WTC11 (cell line): ENCODE measurements around the gene PLXNA2.

ENCODE experiments used
- TEAD4 ChIP-seq: sonication (generic); formaldehyde crosslinking; IDR thresholded peaks from 2 replicates; pipeline ENCODE4 v1.8.0; 2022; ENCODE audit warnings: mild to moderate bottlenecking, missing genetic modification reagents
- ZNF263 ChIP-seq: sonication (generic); formaldehyde crosslinking; IDR thresholded peaks from 2 replicates; pipeline ENCODE4 v1.8.1; 2022; ENCODE audit warnings: low read depth, mild to moderate bottlenecking, moderate library complexity, missing genetic modification reagents
- ZNF423 ChIP-seq: fragments of 250-450 bp; sonication (Bioruptor Pico); IDR thresholded peaks from 2 replicates; pipeline ENCODE4 v2.1.2; 2022; ENCODE audit warnings: mild to moderate bottlenecking, moderate library complexity
- TF ChIP-seq, protein P1 (sequence below): fragments of 200-600 bp; IDR thresholded peaks from 2 replicates; pipeline ENCODE4 v1.8.0; 2022; ENCODE audit warnings: antibody characterized with exemption
- TF ChIP-seq, protein P2 (sequence below): fragments of 250-450 bp; sonication (Bioruptor Pico); conservative IDR thresholded peaks from 2 replicates; pipeline ENCODE4 v1.9.0; 2021; ENCODE audit warnings: mild to moderate bottlenecking
- TF ChIP-seq, protein P3 (sequence below): sonication (generic); formaldehyde crosslinking; IDR thresholded peaks from 2 replicates; pipeline ENCODE4 v1.8.1; 2023; ENCODE audit warnings: mild to moderate bottlenecking, missing genetic modification reagents, borderline replicate concordance
- TF ChIP-seq, protein P4 (sequence below): sonication (generic); formaldehyde crosslinking; IDR thresholded peaks from 2 replicates; pipeline ENCODE4 v1.8.0; 2023; ENCODE audit warnings: missing genetic modification reagents
- TF ChIP-seq, protein P5 (sequence below): sonication (generic); formaldehyde crosslinking; IDR thresholded peaks from 2 replicates; pipeline ENCODE4 v1.8.0; 2022; ENCODE audit warnings: mild to moderate bottlenecking, missing genetic modification reagents

DNA sequence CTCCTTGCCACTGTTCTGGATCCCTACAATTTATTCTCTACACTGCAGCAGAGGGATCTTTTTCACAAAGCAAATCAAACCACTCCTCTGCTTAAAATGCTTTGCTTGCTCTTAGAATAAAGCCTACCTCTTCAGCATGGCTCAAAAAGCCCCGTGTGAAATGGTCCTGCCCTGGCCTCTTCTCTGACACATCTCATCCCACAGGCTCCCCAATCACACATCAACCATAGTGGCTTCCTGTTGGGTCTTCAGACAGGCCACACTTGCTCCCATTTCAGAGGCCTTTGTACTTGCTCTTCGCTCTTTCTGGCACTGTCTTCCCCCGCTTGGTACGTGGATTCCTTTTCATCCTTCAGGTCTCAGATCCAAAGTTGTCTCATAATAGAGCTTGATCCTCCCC lies 44.3 kb upstream of the PLXNA2 start:
- TF ChIP-seq TEAD4 (no peak), ZNF423 (CRISPR knock-in tag) (no peak), ZNF263 (no peak)
- TF ChIP-seq, protein P1, sequence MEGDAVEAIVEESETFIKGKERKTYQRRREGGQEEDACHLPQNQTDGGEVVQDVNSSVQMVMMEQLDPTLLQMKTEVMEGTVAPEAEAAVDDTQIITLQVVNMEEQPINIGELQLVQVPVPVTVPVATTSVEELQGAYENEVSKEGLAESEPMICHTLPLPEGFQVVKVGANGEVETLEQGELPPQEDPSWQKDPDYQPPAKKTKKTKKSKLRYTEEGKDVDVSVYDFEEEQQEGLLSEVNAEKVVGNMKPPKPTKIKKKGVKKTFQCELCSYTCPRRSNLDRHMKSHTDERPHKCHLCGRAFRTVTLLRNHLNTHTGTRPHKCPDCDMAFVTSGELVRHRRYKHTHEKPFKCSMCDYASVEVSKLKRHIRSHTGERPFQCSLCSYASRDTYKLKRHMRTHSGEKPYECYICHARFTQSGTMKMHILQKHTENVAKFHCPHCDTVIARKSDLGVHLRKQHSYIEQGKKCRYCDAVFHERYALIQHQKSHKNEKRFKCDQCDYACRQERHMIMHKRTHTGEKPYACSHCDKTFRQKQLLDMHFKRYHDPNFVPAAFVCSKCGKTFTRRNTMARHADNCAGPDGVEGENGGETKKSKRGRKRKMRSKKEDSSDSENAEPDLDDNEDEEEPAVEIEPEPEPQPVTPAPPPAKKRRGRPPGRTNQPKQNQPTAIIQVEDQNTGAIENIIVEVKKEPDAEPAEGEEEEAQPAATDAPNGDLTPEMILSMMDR, result no peak
- TF ChIP-seq, protein P2, sequence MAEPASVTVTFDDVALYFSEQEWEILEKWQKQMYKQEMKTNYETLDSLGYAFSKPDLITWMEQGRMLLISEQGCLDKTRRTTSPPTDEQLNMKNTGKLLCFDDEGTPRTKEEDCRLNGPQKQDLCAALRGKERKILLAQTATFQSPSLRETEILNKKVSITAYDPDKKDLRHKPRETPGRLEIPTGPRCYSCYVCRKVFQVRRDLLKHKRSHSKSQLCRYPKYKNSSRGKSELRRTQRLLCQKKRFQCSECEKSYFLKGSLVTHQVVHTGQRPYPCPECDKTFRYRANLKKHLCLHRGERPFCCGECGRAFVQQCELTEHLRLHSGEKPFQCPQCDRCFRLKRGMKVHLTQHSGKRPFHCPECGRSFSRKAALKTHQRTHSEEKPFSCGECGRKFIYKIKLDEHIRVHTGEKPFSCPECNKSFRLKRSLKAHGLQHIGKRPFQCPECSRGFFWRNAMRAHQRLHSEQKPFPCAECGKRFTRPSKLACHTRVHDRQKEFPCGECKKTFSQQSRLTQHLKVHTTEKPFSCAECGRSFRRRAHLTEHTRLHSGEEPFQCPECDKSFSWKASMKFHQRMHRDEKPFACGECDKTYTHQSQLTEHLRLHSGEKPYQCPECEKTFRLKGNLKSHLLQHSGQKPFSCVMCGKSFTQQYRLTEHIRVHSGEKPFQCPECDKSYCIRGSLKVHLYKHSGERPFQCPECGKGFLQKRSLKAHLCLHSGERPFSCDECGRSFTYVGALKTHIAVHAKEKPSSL (CRISPR knock-in tag), result no peak
- TF ChIP-seq, protein P3, sequence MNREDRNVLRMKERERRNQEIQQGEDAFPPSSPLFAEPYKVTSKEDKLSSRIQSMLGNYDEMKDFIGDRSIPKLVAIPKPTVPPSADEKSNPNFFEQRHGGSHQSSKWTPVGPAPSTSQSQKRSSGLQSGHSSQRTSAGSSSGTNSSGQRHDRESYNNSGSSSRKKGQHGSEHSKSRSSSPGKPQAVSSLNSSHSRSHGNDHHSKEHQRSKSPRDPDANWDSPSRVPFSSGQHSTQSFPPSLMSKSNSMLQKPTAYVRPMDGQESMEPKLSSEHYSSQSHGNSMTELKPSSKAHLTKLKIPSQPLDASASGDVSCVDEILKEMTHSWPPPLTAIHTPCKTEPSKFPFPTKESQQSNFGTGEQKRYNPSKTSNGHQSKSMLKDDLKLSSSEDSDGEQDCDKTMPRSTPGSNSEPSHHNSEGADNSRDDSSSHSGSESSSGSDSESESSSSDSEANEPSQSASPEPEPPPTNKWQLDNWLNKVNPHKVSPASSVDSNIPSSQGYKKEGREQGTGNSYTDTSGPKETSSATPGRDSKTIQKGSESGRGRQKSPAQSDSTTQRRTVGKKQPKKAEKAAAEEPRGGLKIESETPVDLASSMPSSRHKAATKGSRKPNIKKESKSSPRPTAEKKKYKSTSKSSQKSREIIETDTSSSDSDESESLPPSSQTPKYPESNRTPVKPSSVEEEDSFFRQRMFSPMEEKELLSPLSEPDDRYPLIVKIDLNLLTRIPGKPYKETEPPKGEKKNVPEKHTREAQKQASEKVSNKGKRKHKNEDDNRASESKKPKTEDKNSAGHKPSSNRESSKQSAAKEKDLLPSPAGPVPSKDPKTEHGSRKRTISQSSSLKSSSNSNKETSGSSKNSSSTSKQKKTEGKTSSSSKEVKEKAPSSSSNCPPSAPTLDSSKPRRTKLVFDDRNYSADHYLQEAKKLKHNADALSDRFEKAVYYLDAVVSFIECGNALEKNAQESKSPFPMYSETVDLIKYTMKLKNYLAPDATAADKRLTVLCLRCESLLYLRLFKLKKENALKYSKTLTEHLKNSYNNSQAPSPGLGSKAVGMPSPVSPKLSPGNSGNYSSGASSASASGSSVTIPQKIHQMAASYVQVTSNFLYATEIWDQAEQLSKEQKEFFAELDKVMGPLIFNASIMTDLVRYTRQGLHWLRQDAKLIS (CRISPR knock-in tag), result no peak
- TF ChIP-seq, protein P4, sequence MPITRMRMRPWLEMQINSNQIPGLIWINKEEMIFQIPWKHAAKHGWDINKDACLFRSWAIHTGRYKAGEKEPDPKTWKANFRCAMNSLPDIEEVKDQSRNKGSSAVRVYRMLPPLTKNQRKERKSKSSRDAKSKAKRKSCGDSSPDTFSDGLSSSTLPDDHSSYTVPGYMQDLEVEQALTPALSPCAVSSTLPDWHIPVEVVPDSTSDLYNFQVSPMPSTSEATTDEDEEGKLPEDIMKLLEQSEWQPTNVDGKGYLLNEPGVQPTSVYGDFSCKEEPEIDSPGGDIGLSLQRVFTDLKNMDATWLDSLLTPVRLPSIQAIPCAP (CRISPR knock-in tag), result no peak
- TF ChIP-seq, protein P5, sequence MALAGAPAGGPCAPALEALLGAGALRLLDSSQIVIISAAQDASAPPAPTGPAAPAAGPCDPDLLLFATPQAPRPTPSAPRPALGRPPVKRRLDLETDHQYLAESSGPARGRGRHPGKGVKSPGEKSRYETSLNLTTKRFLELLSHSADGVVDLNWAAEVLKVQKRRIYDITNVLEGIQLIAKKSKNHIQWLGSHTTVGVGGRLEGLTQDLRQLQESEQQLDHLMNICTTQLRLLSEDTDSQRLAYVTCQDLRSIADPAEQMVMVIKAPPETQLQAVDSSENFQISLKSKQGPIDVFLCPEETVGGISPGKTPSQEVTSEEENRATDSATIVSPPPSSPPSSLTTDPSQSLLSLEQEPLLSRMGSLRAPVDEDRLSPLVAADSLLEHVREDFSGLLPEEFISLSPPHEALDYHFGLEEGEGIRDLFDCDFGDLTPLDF (CRISPR knock-in tag), result no peak
